ENCODE measurements around the gene RNF207.

The RNF207 gene

DNA sequence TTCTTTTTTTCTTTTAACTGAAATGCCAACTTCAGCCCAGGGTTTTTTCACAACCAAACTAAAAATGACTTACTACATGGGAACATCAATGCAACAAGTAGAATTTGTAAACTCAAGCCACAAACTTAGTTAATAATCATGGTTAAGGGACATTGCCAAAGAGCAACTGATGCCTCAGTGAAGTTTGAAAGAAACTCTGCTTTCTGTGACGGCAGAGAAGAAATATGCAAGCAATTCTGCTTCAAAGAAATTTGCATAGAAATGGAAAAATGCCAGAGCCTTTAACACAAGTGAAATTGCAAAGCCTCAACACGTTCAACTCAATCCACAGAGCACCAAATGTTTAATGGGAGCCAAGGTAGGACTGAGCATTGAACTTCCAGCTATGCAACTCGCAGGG is 20.8 kb upstream of the RNF207 start:
- no peak for DNase-seq (ENCODE audit: low read depth, low spot score)
- no peak for TF ChIP-seq FOXP2 (optimal IDR thresholded peaks at IDR 0.05; ENCODE audit: control extremely low read depth, extremely low read length, insufficient read depth)
- TF ChIP-seq EZH2 (IDR thresholded peaks at IDR 0.05) = no peak
- no peak for TF ChIP-seq POLR2AphosphoS5 (IDR thresholded peaks at IDR 0.05; ENCODE audit: borderline replicate concordance, low read depth, low read length)
- peak overlapping the region; percentile 37; the same call in 1 of the 2 replicates for H3K27ac ChIP-seq
- H3K9ac ChIP-seq (ENCODE audit: insufficient read length) = no peak overlapping the region
- no peak overlapping the region for H3K4me3 ChIP-seq
- H3K9me3 ChIP-seq (ENCODE audit: low read depth, low read length) = no peaks in the 10 kb centered on the region
- peaks cover 53% of the 10 kb centered on the region for H3K36me3 ChIP-seq (ENCODE audit: insufficient read depth, low read length)

- peak; percentile 39 for DNase-seq (ENCODE audit: low read depth, low spot score)
- H3K4me3 ChIP-seq = no peak overlapping the region
- TF ChIP-seq EZH2 (IDR thresholded peaks at IDR 0.05) = no peak
- TF ChIP-seq FOXP2 (optimal IDR thresholded peaks at IDR 0.05; ENCODE audit: control extremely low read depth, extremely low read length, insufficient read depth) = no peak
- TF ChIP-seq POLR2AphosphoS5 (IDR thresholded peaks at IDR 0.05; ENCODE audit: borderline replicate concordance, low read depth, low read length) = no peak
- H3K27ac ChIP-seq = peak overlapping the region; percentile 37; the same call in 1 of the 2 replicates
- H3K36me3 ChIP-seq (ENCODE audit: insufficient read depth, low read length) = peaks cover 60% of the 10 kb centered on the region
- no peak overlapping the region for H3K9ac ChIP-seq (ENCODE audit: insufficient read length)
- H3K9me3 ChIP-seq (ENCODE audit: low read depth, low read length) = no peaks in the 10 kb centered on the region
Measured at GRCh38 chr1:6185635-6186382, 20.1 kb upstream of the RNF207 start.

- H3K9ac ChIP-seq (ENCODE audit: insufficient read length) = no peak overlapping the region
- DNase-seq (ENCODE audit: low read depth, low spot score) = peak; percentile 60
- H3K9me3 ChIP-seq (ENCODE audit: low read depth, low read length) = no peaks in the 10 kb centered on the region
- H3K36me3 ChIP-seq (ENCODE audit: insufficient read depth, low read length) = peaks cover 80% of the 10 kb centered on the region
- no peak overlapping the region for H3K27ac ChIP-seq
- TF ChIP-seq POLR2AphosphoS5 (IDR thresholded peaks at IDR 0.05; ENCODE audit: borderline replicate concordance, low read depth, low read length) (no peak), EZH2 (IDR thresholded peaks at IDR 0.05) (no peak)
- H3K4me3 ChIP-seq = no peak overlapping the region
Measured at GRCh38 chr1:6188466-6188865, 17.5 kb upstream of the RNF207 start.

- Histone ChIP-seq H3K27ac (no peak overlapping the region), H3K36me3 (ENCODE audit: insufficient read depth, low read length) (peaks cover 85% of the 10 kb centered on the region), H3K9ac (ENCODE audit: insufficient read length) (no peak overlapping the region), H3K9me3 (ENCODE audit: low read depth, low read length) (no peaks in the 10 kb centered on the region), H3K4me3 (no peak overlapping the region)
- no peak for TF ChIP-seq POLR2AphosphoS5 (IDR thresholded peaks at IDR 0.05; ENCODE audit: borderline replicate concordance, low read depth, low read length)
- no peak for TF ChIP-seq EZH2 (IDR thresholded peaks at IDR 0.05)
- TF ChIP-seq FOXP2 (optimal IDR thresholded peaks at IDR 0.05; ENCODE audit: control extremely low read depth, extremely low read length, insufficient read depth) = no peak
- no peak for DNase-seq (ENCODE audit: low read depth, low spot score)
Measured at GRCh38 chr1:6191968-6192367, 14.0 kb upstream of the RNF207 start.

GRCh38 chr1:6197746-6198427 is 8.0 kb upstream of the RNF207 start:
- no peak for DNase-seq (ENCODE audit: low read depth, low spot score)
- Histone ChIP-seq H3K36me3 (ENCODE audit: insufficient read depth, low read length) (peaks cover 50% of the 10 kb centered on the region), H3K4me3 (peak overlapping the region; percentile 81), H3K27ac (peak overlapping the region; percentile 88; the same call in 1 of the 2 replicates), H3K9me3 (ENCODE audit: low read depth, low read length) (no peaks in the 10 kb centered on the region), H3K9ac (ENCODE audit: insufficient read length) (peak overlapping the region; percentile 99)
- TF ChIP-seq EZH2 (IDR thresholded peaks at IDR 0.05) (no peak), FOXP2 (optimal IDR thresholded peaks at IDR 0.05; ENCODE audit: control extremely low read depth, extremely low read length, insufficient read depth) (no peak), POLR2AphosphoS5 (IDR thresholded peaks at IDR 0.05; ENCODE audit: borderline replicate concordance, low read depth, low read length) (no peak)

- H3K9ac ChIP-seq (ENCODE audit: insufficient read length) = peak overlapping the region; percentile 99
- no peaks in the 10 kb centered on the region for H3K9me3 ChIP-seq (ENCODE audit: low read depth, low read length)
- peak overlapping the region; percentile 81 for H3K4me3 ChIP-seq
- peak overlapping the region; percentile 88 for H3K27ac ChIP-seq
- no peak for DNase-seq (ENCODE audit: low read depth, low spot score)
- H3K36me3 ChIP-seq (ENCODE audit: insufficient read depth, low read length) = peaks cover 41% of the 10 kb centered on the region
- TF ChIP-seq FOXP2 (optimal IDR thresholded peaks at IDR 0.05; ENCODE audit: control extremely low read depth, extremely low read length, insufficient read depth) (no peak), POLR2AphosphoS5 (IDR thresholded peaks at IDR 0.05; ENCODE audit: borderline replicate concordance, low read depth, low read length) (no peak), EZH2 (IDR thresholded peaks at IDR 0.05) (no peak)
Measured at GRCh38 chr1:6198646-6199297, 7.1 kb upstream of the RNF207 start.

DNA sequence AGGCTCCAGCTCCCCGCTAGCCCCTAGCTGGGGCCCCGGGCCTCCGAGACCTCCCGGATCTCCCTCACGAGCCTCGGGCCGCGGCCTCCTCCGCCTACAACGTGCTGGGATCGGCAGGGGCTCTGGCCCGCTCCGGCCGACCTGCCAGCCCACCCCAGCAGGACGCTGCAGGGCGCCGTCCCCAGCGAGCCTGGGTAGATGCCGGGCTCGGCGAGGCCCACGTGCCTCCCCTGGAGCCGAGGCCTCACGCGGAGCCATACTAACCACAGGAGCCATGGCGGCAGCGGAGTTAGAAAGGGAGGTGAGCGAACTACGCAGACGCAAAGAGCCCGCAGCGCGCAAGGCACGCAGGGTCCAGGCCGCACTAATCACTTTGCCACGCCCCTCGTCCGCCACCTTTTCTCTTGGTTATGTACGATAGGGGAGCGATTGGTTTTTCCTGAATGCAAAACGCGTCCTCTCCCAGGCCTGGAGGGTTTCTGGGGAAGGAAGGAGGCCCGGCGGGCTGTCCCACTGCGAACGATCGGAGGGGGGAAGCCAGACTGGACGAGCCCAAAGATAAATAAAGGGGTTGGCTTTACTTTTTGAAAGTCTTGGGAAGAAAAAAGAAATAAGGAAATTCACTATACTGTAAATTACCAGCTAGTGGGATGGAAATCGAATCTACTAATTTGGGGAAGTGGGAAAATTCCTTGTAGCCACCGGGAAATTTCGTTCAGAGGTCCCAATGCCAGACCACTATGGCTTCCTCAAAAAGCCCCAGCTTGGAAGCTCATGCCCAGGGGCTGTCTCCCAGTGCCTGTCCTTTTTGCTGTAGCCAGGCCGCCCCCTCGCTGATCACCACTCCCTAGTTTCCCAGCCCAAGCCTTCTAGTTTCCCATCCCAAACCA is 6.4 kb upstream of the RNF207 start, which contains the start of gene RPL22:
Gene RPL22 (minus strand): TSS at position 298 of the 890 bp plus-strand sequence. CDS start 22 bp downstream, at position 276.
- H3K36me3 ChIP-seq (ENCODE audit: insufficient read depth, low read length) = peaks cover 34% of the 10 kb centered on the region
- peak within 1 kb of the TSS; percentile 95 for H3K27ac ChIP-seq
- H3K4me3 ChIP-seq = peak within 1 kb of the TSS; percentile 81
- peak; percentile 98 for DNase-seq (ENCODE audit: low read depth, low spot score)
- H3K9me3 ChIP-seq (ENCODE audit: low read depth, low read length) = no peaks in the 10 kb centered on the region
- TF ChIP-seq EZH2 (IDR thresholded peaks at IDR 0.05) (no peak), POLR2AphosphoS5 (IDR thresholded peaks at IDR 0.05; ENCODE audit: borderline replicate concordance, low read depth, low read length) (peak; percentile 98), FOXP2 (optimal IDR thresholded peaks at IDR 0.05; ENCODE audit: control extremely low read depth, extremely low read length, insufficient read depth) (peak; percentile 87)
- peak within 1 kb of the TSS; percentile 99 for H3K9ac ChIP-seq (ENCODE audit: insufficient read length)
